Measurements from ENCODE around the gene BACE2. TPM values are rescaled to one million over a fixed set of nuclear protein-coding genes. Genes with fewer than 3 reads are reported as not detected.

BACE2 gene
- total RNA-seq, 2 donors from 2014 or later = 9.1 to 16.7 TPM

DNA sequence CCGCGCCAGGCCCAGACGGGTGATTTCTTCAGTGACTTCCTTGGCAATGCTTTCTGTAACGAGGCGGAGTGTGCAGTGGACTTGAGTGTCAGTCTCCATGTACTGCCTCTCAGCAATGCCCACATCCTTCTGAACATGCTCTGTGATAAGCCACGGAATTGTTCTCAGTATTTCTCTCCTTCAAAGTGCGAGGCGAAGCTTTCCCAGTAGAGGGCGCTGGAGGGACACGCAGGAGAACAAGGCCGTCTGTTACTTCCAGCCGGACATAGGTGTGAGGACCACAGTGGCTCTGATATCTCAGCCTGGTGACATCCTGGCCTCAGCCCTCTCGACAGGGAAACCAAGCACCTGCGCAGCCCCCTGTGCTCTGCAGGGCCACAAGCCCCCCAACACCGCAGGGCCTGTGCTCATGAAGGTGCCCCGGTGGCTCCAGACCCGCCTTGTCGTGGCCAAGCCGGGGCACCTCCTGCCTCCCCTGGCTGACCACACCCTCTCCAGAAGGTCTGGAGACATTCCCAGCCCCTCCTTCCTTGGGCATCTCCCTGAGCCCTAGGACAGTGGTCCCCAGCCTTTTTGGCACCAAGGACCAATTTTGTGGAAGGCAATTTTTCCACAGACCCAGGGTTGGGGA is 46.1 kb upstream of the BACE2 start:
- Mint-ChIP-seq H3K4me3 (no peak overlapping the region), H3K4me1 (no peaks in the 10 kb centered on the region), H3K27me3 (ENCODE audit: insufficient read depth) (peaks cover 6% of the 10 kb centered on the region), H3K36me3 (ENCODE audit: low read depth) (no peaks in the 10 kb centered on the region), H3K9me3 (no peaks in the 10 kb centered on the region), H3K27ac (no peak overlapping the region)
- Histone ChIP-seq H3K9me3 (ENCODE audit: control insufficient read depth, low read length) (no peaks in the 10 kb centered on the region), H3K4me1 (ENCODE audit: control insufficient read depth, insufficient read depth, low read length) (no peaks in the 10 kb centered on the region), H3K4me3 (ENCODE audit: low read length) (no peak overlapping the region), H3K27me3 (ENCODE audit: control insufficient read depth, insufficient read depth, low read length, poor library complexity, severe bottlenecking) (peaks cover 8% of the 10 kb centered on the region), H3K9ac (ENCODE audit: extremely low read depth, low read length, poor library complexity, severe bottlenecking) (no peak overlapping the region), H3K36me3 (ENCODE audit: control insufficient read depth, insufficient read depth, low read length) (no peaks in the 10 kb centered on the region), H3K27ac (ENCODE audit: low read depth, low read length) (no peak overlapping the region)
- 50 to 61% methylated on average over 15 to 19 of the region's 19 CpGs for WGBS, 2 experiments (ENCODE audit: insufficient coverage in 1 of 2, insufficient read length in 1 of 2)
- TF ChIP-seq, protein P1, sequence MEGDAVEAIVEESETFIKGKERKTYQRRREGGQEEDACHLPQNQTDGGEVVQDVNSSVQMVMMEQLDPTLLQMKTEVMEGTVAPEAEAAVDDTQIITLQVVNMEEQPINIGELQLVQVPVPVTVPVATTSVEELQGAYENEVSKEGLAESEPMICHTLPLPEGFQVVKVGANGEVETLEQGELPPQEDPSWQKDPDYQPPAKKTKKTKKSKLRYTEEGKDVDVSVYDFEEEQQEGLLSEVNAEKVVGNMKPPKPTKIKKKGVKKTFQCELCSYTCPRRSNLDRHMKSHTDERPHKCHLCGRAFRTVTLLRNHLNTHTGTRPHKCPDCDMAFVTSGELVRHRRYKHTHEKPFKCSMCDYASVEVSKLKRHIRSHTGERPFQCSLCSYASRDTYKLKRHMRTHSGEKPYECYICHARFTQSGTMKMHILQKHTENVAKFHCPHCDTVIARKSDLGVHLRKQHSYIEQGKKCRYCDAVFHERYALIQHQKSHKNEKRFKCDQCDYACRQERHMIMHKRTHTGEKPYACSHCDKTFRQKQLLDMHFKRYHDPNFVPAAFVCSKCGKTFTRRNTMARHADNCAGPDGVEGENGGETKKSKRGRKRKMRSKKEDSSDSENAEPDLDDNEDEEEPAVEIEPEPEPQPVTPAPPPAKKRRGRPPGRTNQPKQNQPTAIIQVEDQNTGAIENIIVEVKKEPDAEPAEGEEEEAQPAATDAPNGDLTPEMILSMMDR (conservative IDR thresholded peaks at IDR 0.05) = peak; percentile 92
- peak; percentile 97 for DNase-seq

DNA sequence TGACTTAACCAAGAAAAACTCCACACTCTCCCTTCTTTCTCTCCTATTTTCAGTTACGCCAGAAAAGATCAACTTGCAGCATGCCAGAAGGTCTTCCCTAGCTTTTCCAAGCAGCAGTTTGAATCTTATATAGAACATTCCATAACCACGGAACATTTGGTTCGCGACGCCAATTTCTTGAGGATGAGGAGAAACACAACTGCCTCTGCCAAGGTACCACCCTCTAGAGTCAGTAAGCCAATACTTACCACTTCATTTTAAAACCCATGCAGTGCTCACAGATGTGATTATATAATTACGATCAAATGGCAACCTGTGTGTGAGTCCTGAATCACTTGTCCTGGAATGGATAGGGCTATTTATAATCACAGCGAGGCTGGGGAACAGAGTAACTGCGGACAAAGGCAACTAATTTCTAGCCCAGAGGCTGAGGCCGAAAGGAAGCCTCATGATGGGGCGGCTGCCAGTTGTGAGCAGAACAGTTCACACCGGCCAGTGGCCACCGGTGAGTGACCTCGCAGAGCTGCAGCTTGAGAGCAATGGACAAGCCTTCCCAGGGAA is 43.2 kb upstream of the BACE2 start:
- Mint-ChIP-seq H3K36me3 (ENCODE audit: low read depth) (no peaks in the 10 kb centered on the region), H3K27ac (no peak overlapping the region), H3K4me3 (no peak overlapping the region), H3K27me3 (ENCODE audit: insufficient read depth) (peaks cover 3% of the 10 kb centered on the region), H3K9me3 (no peaks in the 10 kb centered on the region), H3K4me1 (no peaks in the 10 kb centered on the region)
- no peaks in the 10 kb centered on the region for H3K4me1 ChIP-seq (ENCODE audit: control insufficient read depth, insufficient read depth, low read length)
- no peaks in the 10 kb centered on the region for H3K9me3 ChIP-seq (ENCODE audit: control insufficient read depth, low read length)
- no peak overlapping the region for H3K9ac ChIP-seq (ENCODE audit: extremely low read depth, low read length, poor library complexity, severe bottlenecking)
- peak; percentile 28 for DNase-seq
- H3K27ac ChIP-seq (ENCODE audit: low read depth, low read length) = no peak overlapping the region
- H3K36me3 ChIP-seq (ENCODE audit: control insufficient read depth, insufficient read depth, low read length) = no peaks in the 10 kb centered on the region
- no peak overlapping the region for H3K4me3 ChIP-seq (ENCODE audit: low read length)
- peaks cover 8% of the 10 kb centered on the region for H3K27me3 ChIP-seq (ENCODE audit: control insufficient read depth, insufficient read depth, low read length, poor library complexity, severe bottlenecking)
- TF ChIP-seq, protein P1 (conservative IDR thresholded peaks at IDR 0.05) = no peak
- 92 to 96% methylated on average over 13 of the region's 13 CpGs for WGBS, 2 experiments (ENCODE audit: insufficient coverage in 1 of 2, insufficient read length in 1 of 2)

DNA sequence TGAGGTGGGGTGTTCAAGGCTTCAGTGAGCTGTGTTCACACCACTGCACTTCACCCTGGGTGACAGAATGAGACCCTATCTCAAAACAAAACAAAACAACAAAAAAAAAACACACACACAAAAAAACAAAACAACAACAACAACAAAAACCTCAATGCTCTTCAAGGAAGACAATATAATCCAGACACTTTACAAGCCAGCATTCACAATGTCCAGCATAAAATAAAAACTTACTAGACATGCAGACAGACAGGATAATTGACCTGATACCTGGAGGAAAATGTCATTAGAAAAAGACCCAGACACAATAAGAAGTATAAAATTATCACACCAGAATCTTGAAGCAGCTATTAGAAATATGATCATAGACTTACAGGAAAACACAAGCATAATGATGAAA is 39.0 kb upstream of the BACE2 start:
- H3K4me3 Mint-ChIP-seq = no peak overlapping the region
- no peaks in the 10 kb centered on the region for H3K27me3 Mint-ChIP-seq (ENCODE audit: insufficient read depth)
- no peak overlapping the region for H3K27ac Mint-ChIP-seq
- H3K36me3 Mint-ChIP-seq (ENCODE audit: low read depth) = no peaks in the 10 kb centered on the region
- DNase-seq = no peak
- no peaks in the 10 kb centered on the region for H3K9me3 ChIP-seq (ENCODE audit: control insufficient read depth, low read length)
- no peak overlapping the region for H3K27ac ChIP-seq (ENCODE audit: low read depth, low read length)
- H3K27me3 ChIP-seq (ENCODE audit: control insufficient read depth, insufficient read depth, low read length, poor library complexity, severe bottlenecking) = peaks cover 8% of the 10 kb centered on the region
- H3K36me3 ChIP-seq (ENCODE audit: control insufficient read depth, insufficient read depth, low read length) = no peaks in the 10 kb centered on the region
- no peaks in the 10 kb centered on the region for H3K4me1 ChIP-seq (ENCODE audit: control insufficient read depth, insufficient read depth, low read length)
- no peak overlapping the region for H3K9ac ChIP-seq (ENCODE audit: extremely low read depth, low read length, poor library complexity, severe bottlenecking)
- TF ChIP-seq, protein P1 (conservative IDR thresholded peaks at IDR 0.05) = no peak
- no peaks in the 10 kb centered on the region for H3K9me3 Mint-ChIP-seq
- H3K4me1 Mint-ChIP-seq = no peaks in the 10 kb centered on the region
- no peak overlapping the region for H3K4me3 ChIP-seq (ENCODE audit: low read length)

Measured in endodermal cell (in vitro differentiated cells).